ENCODE data around the gene PFKFB2. TPM values are rescaled to one million over a fixed set of nuclear protein-coding genes. Genes with fewer than 3 reads are reported as not detected.

PFKFB2 gene
- total RNA-seq, 2 experiments from 2014 or later = 3.2 to 4.0 TPM

- DNase-seq (no peak), ATAC-seq (ENCODE audit: poor library complexity) (no peak)
- TF ChIP-seq, protein P1, sequence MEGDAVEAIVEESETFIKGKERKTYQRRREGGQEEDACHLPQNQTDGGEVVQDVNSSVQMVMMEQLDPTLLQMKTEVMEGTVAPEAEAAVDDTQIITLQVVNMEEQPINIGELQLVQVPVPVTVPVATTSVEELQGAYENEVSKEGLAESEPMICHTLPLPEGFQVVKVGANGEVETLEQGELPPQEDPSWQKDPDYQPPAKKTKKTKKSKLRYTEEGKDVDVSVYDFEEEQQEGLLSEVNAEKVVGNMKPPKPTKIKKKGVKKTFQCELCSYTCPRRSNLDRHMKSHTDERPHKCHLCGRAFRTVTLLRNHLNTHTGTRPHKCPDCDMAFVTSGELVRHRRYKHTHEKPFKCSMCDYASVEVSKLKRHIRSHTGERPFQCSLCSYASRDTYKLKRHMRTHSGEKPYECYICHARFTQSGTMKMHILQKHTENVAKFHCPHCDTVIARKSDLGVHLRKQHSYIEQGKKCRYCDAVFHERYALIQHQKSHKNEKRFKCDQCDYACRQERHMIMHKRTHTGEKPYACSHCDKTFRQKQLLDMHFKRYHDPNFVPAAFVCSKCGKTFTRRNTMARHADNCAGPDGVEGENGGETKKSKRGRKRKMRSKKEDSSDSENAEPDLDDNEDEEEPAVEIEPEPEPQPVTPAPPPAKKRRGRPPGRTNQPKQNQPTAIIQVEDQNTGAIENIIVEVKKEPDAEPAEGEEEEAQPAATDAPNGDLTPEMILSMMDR (IDR thresholded peaks at IDR 0.05) = no peak
- Mint-ChIP-seq H3K9me3 (no peaks in the 10 kb centered on the region), H3K27ac (no peak overlapping the region), H3K27me3 (peaks cover 35% of the 10 kb centered on the region), H3K4me1 (ENCODE audit: low read depth) (peaks cover 16% of the 10 kb centered on the region), H3K36me3 (ENCODE audit: low read depth) (no peaks in the 10 kb centered on the region), H3K4me3 (no peak overlapping the region)
- ChIA-PET POLR2A (interaction anchor here (1.0 to 1.3 kb wide), 2 partner anchors 237 to 321 kb away, joined by 3 to 7 read pairs; partner anchors contain the start of gene CD55), CTCF (interaction anchor here (0.6 to 3.4 kb wide), 12 partner anchors 9 to 415 kb away, joined by 3 to 25 read pairs (median 3); partner anchors contain the start of genes CD55 and PFKFB2)
- H3K4me3 ChIP-seq (ENCODE audit: low read length) = no peak overlapping the region
- H3K27me3 ChIP-seq (ENCODE audit: control insufficient read depth in 1 of 2, insufficient read depth in 2 of 2, low read length in 2 of 2) = no peaks in the 10 kb centered on the region
- no peak overlapping the region for H3K27ac ChIP-seq (ENCODE audit: low read depth in 1 of 2, low read length in 2 of 2)
- H3K4me1 ChIP-seq (ENCODE audit: insufficient read depth, low read length) = peaks cover 10% of the 10 kb centered on the region
- H3K9me3 ChIP-seq (ENCODE audit: control insufficient read depth in 1 of 2, insufficient read depth in 1 of 2, low read length in 2 of 2) = no peaks in the 10 kb centered on the region
- intact Hi-C loops (cut with DNase I, micrococcal nuclease) = loop anchor here (1.0 to 10.0 kb wide), 3 partner anchors 241 to 415 kb away; partner anchors contain the start of gene CD55 (in 1 of the 2)
- no peaks in the 10 kb centered on the region for H3K36me3 ChIP-seq (ENCODE audit: insufficient read depth, low read length)
These were observed 31.2 kb downstream of the PFKFB2 start for GRCh38 chr1:207084232-207084631.

DNA sequence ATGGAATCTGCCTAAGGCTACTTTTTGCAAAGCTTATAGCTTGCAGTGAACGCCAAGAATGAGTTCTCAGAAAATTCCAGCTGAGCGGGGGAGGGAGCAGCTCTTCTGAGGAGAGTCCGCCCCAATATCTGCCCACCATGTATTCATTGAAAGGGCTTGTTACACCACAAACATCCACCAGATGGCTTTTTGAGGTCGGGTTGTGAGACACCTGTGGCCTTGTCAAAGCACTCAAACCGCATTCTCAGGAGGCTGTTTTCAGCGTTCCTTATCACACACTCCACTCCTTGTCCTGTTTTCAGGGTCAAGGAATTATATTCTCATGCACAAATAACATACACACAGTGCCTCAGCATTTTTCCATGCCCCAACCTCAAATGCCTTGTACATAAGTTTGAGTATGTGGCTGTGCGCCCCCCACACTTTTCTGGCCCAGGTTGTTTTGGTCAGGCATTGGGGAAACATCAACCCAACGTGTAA, 31.7 kb downstream of the PFKFB2 start:
- peak; percentile 19 to 83 (median 40) for DNase-seq
- no peak overlapping the region for H3K27ac Mint-ChIP-seq

DNA sequence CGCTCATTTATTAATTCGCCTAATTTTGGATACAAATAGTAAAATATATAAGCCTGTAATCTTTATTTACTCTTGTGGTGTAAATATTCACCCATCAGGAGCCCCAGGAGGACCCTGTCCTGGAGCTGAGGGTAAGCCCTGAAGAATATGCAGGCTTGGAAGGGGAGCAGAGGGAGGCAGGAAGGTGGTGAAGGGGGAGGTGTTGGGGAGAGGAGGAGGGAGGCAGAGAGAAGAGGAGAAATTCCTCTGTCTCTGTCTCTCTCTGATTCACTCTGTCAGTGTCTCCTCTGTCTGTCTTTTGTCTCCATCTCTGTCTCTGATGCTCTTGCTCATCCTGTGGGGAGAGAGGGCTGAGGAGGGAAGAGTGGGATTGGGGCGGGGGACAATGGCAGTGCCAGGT, 32.8 kb downstream of the PFKFB2 start:
- TF ChIP-seq, protein P1 (IDR thresholded peaks at IDR 0.05) = no peak
- intact Hi-C loops (cut with DNase I, micrococcal nuclease) = loop anchor here (1.0 to 10.0 kb wide), 3 partner anchors 96 to 318 kb away; partner anchors contain the start of gene CD55 (in 1 of the 2)
- no peaks in the 10 kb centered on the region for H3K9me3 Mint-ChIP-seq
- ChIA-PET CTCF (interaction anchor here (0.9 kb wide), 1 partner anchor 319 kb away, joined by 5 read pairs; no protein-coding TSS in a partner anchor), POLR2A (no interaction called here)
- Histone ChIP-seq H3K27me3 (ENCODE audit: control insufficient read depth in 1 of 2, insufficient read depth in 2 of 2, low read length in 2 of 2) (no peaks in the 10 kb centered on the region), H3K9me3 (ENCODE audit: control insufficient read depth in 1 of 2, insufficient read depth in 1 of 2, low read length in 2 of 2) (no peaks in the 10 kb centered on the region), H3K4me1 (ENCODE audit: insufficient read depth, low read length) (peaks cover 13% of the 10 kb centered on the region), H3K4me3 (ENCODE audit: low read length) (no peak overlapping the region), H3K27ac (ENCODE audit: low read depth in 1 of 2, low read length in 2 of 2) (no peak overlapping the region), H3K36me3 (ENCODE audit: insufficient read depth, low read length) (no peaks in the 10 kb centered on the region)
- ATAC-seq (ENCODE audit: poor library complexity) = no peak
- DNase-seq = no peak
- H3K36me3 Mint-ChIP-seq (ENCODE audit: low read depth) = no peaks in the 10 kb centered on the region
- H3K27me3 Mint-ChIP-seq = peaks cover 35% of the 10 kb centered on the region
- H3K27ac Mint-ChIP-seq = no peak overlapping the region
- H3K4me1 Mint-ChIP-seq (ENCODE audit: low read depth) = peaks cover 22% of the 10 kb centered on the region
- H3K4me3 Mint-ChIP-seq = no peak overlapping the region

More for the DNA sequence above, 31.7 kb downstream of the PFKFB2 start:
- Mint-ChIP-seq H3K9me3 (no peaks in the 10 kb centered on the region), H3K27me3 (peaks cover 35% of the 10 kb centered on the region), H3K36me3 (ENCODE audit: low read depth) (no peaks in the 10 kb centered on the region), H3K4me3 (no peak overlapping the region), H3K4me1 (ENCODE audit: low read depth) (peaks cover 21% of the 10 kb centered on the region)
- no peak overlapping the region for H3K4me3 ChIP-seq (ENCODE audit: low read length)
- H3K4me1 ChIP-seq (ENCODE audit: insufficient read depth, low read length) = peaks cover 10% of the 10 kb centered on the region
- TF ChIP-seq, protein P1 (IDR thresholded peaks at IDR 0.05) = peak; percentile 68
- H3K9me3 ChIP-seq (ENCODE audit: control insufficient read depth in 1 of 2, insufficient read depth in 1 of 2, low read length in 2 of 2) = no peaks in the 10 kb centered on the region
- ChIA-PET POLR2A (interaction anchor here (1.0 to 1.3 kb wide), 2 partner anchors 237 to 320 kb away, joined by 3 to 7 read pairs; partner anchors contain the start of gene CD55), CTCF (interaction anchor here (0.6 to 3.4 kb wide), 12 partner anchors 9 to 415 kb away, joined by 3 to 25 read pairs (median 3); partner anchors contain the start of genes CD55 and PFKFB2)
- no peaks in the 10 kb centered on the region for H3K36me3 ChIP-seq (ENCODE audit: insufficient read depth, low read length)
- H3K27ac ChIP-seq (ENCODE audit: low read depth in 1 of 2, low read length in 2 of 2) = no peak overlapping the region
- intact Hi-C loops (cut with DNase I, micrococcal nuclease) = loop anchor here (1.0 to 10.0 kb wide), 5 partner anchors 98 to 415 kb away; partner anchors contain the start of gene CD55 (in 1 of the 2)
- no peaks in the 10 kb centered on the region for H3K27me3 ChIP-seq (ENCODE audit: control insufficient read depth in 1 of 2, insufficient read depth in 2 of 2, low read length in 2 of 2)
- ATAC-seq (ENCODE audit: poor library complexity) = peak; percentile 77
